Cerebellar nuclear complex (tissue), 1 donor: ENCODE measurements around the gene LAMTOR2.

ENCODE experiments used
- DNase-seq, 2 experiments: peaks; one replicate each; lab custom pipeline; 2025; lab: John Stamatoyannopoulos, UW

The LAMTOR2 gene

DNA sequence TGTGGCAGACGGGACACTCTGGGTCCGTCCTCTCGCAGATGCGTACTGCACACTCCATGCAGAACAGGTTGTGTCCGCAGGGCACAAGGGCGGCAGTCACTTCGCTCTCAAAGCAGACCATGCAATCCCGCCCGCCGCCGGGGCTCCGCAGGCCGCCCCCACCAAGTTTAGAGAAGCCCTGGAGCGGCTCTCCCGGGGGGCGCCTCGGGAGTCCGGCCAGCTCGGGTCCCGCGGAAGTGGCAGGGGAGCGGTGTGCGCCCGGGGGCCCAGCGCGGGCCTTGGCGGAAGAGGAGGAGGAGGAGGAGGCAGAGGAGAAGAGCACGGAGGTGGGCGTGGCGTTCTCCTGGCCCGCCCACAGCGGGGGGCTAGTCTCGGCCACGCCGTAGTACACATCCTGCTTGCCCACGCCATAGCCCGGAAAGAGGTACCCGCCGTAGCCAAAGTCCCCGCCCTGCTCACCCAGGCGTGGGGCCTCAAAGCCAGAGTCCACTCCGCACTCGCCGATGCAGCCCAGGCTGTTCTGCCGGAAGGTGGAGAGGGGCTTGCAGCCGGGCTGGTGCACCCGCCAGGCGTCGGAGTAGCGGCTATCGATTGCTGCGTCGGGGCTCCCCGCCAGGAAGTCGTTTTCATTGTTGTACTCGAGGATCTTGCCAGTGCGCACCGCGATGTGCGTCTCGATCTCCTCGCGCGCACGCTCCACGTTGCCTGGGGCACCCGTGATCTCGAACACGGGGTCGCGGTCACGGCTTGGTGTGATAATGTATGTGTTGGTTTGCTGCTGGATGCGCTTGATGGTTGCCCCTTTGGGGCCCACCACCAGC lies 22.2 kb downstream of the LAMTOR2 start:
- DNase-seq = no peak

DNA sequence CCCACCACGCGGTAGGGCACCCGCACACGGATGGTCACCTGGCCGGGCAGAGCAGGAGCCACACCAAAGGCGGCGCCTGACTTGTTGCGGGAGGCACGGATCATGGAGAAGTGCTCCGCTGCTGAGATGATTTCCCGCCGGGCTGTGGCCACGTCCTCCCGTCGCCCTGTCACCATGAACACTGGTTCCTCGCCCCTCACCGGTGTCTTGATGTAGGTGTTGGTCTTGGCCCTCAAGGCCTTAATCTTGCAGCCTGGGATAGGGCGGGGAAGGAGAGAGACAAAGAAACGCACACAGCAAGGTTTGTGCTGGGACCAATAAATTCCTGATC lies 22.8 kb downstream of the LAMTOR2 start:
- DNase-seq = no peak

DNA sequence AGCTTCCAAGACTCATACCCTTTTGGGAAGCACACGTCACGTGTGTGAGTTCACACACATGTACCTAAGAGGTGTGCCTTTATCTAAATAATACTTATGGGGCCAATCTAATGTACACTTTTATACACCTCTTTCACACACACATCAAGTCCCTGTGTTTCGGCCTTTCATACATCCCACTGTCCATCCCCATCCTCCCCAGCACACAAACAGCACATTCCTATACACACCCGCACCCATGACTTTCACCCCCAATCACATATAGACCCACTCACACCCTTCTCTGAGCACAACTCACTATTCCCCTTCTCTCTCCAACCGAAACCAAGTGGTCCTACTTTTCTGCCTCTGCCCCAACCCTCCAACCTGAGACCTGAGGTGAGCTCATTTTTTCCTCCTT lies 24.1 kb downstream of the LAMTOR2 start:
- no peak for DNase-seq

DNA sequence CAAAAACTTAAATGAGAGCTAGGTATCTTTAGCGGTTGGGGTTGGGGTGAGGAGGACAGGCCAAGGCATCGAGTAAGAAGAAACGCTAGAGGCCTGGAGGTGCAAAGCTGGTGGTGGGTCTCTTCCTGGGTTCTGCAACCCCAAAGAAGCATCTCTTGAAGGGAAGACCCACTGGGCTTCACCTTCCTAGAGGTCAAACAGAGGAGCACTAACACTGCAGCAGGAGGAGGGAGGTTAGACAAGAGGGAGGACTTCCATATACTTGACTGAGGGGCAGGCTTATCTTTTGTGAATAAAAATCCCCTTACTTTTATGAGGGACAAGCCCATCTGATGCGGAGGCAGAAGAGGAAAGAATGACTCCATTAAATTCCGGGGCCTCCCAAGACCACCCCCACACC lies 25.2 kb downstream of the LAMTOR2 start:
- DNase-seq = no peak

DNA sequence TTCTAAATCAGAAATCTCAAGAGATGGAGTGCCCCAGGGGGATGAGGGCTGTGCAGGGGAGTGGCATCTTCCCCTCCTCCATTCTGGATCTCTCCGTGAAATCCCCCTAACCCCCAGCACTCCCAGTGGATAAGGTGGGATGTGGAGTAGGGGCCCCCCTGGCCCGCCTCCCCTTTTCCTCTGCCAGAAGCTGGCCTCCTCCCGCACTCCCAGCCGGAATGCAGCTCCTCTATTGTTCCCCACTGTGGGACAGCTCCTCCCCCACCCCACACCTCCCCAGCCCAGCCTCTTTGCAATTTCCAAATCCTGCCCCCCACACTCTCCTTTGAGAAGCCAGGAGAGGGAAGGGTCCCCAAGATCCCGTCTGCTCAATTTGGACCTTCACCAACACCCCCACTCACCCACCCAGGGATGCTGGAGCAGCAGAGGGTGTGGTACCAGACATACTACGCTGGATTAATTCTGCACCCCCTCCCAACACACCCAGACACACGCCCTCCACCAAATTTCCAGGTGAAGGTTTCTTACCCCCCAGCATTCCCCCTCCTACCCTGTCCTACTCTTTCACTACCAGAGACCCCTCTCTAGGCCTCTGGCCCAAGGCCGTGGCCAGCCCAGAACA lies 25.8 kb downstream of the LAMTOR2 start:
- no peak for DNase-seq

DNA sequence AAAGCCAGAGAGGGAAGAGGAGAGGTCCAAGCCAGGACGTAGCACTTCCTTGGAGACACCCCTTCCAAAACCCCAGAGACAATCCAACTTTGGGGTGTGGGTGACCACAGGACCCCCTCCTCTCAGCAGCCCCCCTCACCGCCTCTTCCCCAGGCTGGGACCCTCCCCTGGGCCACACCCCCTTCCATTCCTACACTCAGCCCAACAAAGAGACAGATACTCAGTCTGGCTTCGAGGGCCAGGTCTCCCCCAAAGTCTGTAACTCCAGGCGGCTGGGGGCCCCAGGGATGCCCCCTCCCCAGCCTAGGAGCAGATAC lies 26.2 kb downstream of the LAMTOR2 start:
- DNase-seq = no peak

DNA sequence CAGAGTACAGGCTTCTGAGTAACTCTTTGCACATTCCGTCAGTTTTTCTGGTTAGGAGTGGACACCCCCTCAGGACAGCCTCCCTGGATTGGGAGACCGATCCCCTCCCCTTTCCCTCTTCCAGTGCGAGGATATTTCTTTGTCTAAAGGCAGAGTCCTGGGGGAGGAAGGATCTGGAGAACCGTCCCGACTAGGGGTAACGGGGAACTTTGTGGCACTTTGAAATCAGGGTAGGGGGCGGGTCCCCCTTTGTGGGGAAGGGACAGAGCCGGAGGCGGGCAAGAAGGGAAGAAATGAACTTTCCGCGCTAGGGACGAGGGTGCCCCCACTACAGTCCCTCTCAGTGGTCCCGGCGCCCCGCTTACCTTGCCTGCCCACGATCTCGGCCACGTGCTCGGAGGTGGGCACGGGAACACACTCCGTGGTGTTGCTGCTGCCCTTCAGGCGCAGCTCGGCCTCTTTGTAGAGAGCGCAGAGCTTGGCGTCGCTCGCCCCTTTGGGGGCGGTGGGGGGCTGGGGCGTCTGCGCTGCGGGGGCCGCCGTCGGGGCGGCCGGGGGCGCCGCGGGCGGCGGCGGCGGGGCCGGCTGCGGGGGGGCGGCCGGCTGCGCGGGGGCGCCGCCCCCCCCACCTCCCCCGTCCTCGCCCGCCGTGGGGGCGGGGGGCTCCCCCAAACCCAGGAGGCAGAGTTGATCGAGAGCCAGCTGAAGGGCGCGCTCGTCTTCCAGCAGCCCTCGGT lies 26.8 kb downstream of the LAMTOR2 start:
- no peak for DNase-seq

DNA sequence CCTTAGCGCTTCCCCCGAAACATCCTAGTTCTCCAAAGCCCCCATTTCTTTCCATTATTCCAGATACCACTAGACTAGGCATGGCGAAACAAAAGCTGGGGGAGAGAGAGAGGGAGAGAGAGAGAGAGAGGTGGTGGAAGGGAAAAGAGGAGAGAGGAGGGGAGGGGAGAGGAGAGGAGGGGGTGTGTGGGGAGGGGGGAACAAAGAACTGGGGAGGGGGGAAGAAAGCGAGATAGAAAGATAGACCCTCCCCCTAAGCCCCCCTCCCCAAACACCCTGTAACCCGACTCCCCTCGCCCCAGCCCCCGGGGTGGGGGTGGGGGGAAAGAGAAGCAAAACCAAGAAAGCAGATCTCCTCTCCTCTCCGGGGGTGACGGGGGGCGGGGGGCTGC lies 27.3 kb downstream of the LAMTOR2 start:
- DNase-seq = no peak

DNA sequence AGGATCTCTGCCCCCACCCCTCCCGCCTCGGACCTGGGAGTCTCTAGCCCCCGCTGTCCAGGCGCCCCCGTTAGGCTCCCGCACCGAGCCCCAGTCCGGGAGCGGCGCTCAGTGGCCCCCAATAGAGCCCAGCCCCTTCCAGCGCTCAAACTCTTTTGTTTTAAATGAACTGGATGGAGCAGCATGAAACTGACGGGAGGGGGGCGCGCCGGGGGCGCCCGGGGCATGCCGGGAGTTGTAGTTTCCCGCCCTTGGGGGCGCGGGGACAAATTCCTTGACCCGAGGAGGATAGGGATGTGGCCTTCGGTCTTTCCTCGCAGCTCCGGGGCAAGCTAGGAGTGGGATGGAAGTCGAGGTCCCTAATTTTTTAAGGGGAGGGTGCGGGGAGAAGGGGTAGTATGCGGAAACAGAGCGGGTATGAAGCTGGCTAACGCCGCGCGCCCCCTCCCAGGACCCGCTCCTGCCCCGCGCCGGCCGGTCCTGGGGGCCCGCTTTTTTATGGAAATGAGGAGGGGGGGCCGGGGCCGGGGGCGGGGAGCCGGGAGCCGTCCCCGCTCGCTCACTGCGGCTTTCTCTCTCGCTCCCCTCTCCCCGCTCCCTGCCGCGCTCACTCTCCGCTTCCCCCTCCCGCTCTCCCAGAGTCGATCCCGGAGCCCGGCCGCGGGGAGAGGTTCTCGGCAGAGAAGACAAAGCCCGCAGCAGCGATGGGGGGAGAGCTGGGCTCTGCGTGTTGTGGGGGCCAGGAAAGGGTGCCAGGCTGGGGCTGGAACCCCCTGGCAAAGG lies 27.9 kb downstream of the LAMTOR2 start, which contains the start of gene MEX3A:
Gene MEX3A (minus strand): TSS at position 157 of the 783 bp plus-strand sequence. CDS start 467 bp downstream, outside the sequence.
- peak in 1 of 2 experiments; percentile 17 for DNase-seq

DNA sequence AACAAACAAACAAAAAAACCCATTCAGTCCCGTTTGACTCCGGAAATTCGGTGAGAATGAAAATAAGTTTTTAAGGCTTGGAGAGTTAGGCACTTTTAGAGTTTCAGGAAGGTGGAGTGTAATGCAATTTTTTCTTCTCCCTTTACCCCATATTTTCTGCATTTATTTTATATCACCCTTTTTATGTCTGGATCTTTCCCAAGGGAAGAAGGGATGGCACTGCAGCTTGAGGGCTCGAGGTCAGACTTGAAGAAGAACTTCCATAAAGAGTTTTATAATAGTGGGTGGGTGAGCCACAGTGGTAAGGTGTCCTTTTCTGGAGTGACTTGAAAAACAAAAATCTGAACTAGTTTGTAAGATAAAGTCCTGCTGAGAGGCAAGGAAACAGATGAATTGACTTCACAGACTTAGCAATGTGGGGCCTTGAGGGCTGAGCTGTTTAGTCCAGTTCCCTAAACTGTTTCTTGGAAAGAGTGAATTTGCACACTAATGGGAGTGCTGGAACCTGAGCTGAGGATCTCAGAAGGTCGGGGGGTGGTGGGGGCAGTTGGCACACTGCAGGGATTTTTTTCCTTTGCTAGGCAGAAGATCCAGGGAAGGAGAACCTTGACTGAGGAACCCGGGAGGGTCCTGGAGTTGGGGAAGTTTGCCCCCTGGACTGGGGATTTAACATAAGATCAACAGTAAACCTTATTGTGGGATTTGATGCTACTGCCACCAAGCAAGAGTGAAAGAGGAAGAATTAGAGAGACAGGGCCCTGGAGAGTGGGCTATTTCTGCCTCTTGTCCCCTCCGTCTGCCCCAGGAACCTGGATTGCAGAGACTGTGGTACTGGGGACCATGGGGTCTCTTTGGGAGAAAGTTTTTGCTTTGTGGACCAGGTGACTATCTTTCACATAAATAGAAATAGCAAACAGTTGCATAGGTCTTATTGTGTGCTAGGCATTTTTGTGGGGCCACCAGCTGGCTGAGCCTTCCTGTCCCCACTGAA lies 29.5 kb downstream of the LAMTOR2 start:
- no peak for DNase-seq

DNA sequence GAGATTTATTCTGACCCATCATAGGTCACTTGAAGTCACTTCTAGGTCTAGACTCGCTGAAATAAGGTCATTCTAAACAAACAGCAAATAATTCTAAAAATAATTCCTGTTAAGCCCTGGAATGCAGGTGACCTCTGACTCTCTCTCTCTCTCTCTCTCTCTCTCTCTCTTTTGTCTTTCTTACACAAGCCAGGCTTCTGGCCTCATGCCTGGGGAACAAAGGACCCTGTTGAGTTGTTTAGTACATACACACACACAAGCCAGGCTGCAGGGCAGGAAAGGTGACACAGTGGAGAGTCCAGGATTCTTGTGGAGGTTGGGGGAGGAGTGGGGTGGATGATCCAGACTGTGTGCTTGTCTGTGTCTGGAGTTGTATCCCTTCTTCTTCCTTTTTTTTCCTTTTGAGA lies 31.7 kb downstream of the LAMTOR2 start:
- no peak for DNase-seq

DNA sequence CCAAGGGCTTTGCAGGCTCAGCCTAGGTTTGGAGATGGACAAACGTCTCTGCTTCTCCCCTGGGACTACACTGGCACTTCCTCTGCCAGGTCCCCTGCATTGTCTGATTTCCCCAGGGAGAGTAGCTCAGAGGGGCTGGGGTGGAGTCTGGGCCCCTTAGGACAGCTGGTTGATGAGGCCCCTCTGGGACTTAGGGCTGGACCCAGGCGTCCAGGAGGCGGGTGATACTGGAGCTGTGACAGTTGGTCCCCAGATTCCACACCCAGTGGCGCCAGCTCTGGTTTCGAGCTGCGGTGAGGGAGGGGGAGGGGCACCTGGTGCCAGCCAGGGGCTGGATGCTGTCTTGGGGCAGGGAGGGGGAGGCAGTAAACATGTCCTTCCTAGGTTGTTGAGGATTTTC lies 35.1 kb downstream of the LAMTOR2 start:
- no peak for DNase-seq

DNA sequence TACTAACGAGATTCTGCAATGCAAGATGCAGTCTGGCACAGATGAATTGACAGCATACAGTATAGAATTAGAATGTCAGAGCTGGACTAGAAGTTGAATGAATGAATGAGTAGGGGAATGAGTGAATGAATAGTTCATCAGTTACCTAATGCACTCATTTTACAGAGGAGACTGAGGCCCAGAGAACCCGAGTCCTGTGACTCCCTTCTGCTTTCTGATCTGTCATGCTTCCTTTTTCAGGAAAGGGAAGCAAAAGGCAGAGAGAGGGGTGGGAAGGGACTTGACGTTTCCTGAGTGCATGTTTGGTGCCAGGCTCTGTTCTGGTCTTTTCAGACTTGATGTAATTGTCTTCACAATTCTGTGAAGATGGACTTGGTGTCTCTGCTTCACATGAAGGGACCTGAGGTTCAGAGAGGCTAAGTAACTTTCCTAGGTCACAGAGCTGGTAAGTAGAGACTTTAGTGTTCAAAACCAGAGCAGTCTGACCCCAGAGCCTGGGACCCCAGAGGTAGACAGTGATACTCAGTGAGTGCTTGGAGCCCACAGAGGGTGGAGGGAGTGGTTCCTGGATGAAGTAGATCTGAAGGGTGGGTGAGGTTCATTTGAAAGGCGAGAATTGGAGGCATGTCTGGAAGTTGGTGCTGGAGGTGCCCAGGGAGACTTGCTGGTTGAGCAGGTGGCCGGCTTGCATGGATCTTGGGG lies 35.7 kb downstream of the LAMTOR2 start:
- DNase-seq = no peak

DNA sequence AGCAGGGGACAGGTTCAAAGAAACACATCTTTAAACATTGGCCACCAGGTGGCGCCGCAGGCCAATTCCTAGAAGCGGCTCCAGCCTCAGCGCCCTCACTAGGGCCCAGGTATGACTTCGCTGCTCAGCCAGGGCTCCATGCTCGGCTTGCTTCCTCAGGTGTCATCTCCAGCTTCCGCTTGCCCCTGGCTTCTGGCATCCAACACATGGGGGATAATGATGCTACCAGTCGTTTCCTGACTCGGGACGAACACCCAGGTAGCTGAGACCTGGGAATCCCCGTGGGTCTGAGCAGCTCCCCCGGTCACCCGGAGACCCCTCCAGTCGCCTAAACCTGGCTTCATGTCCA lies 36.2 kb downstream of the LAMTOR2 start:
- DNase-seq = peak in 1 of 2 experiments; percentile 70

DNA sequence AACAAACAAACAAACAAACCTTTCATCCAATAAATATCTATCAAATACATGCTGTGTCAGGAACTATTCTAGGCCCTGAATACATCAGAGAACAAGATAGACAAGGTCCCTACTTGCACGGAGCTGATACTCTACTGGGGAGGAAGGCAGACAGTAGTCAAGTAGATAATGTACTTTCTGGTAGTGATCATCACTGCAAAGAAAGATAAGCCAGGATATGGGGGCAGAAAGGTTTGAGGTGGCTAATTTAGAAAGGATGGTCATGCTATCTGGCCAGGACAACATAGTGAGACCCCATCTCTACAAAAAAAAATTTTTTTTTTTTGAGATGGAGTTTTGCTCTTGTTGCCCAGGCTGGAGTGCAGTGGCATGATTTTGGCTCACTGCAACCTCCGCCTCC lies 37.0 kb downstream of the LAMTOR2 start:
- no peak for DNase-seq

DNA sequence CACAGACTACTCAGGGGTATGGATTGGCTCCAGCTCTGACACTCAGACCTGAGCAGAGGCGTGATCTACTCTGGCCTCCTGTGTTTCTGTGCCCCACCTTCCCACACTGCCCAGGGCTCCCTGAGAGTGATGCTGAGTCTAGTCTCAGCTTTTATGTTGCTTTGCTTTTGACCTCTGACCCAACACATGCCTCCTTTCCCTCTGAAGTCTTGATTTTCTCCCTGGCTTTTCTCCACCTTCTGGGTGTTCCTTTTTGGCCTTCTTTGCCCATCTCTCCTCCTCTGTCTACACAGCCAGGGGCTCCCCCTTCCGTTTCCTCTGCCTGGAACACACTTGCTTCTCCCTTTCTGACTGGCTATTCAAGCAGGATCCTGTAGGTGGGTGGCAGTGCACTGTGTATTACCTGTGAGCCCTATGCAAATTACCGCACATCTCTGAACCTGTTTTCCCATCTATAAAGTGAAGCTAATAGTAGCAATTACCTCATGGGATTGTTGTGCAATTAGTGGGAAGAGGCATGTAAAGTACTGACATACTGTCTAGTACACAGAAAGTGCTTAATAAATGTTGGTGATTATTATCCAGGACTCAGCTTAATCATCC lies 41.4 kb downstream of the LAMTOR2 start:
- DNase-seq = no peak

DNA sequence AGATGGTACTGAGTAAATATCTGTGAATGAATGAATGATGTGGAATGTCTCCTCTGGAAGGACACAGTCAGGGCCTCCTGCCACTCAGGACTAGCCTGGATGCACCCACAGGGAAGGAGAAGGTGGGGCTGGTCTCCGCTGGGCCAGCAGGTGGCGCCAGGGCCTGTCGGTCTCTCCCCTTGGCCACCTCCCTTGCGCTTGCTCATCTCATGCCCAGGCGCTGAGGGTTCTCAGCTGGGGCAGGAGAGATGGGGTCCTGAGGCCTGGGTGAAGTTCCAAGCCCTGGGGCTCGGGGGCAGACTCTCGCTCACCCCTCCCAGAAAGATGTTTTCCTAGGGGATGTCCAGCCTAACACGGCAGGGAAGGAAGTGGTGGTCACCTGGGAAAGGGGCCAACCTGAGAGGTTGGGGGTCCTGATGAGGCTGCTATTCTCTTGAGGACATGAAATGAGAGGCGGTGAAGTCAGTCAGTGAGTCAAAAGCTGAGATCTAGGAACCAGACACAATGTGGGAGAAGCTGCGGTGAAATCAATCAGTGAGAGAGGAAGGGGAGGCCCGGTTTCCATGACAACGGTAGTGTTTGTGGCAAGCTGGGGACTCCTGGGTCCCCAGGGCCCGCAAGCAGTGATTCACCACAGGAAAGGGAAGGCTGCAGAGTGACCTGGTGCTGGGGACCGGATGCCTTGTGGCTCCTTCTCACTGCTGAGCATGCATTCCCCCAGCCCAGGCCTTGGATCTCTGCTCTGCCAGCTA lies 42.2 kb downstream of the LAMTOR2 start:
- no peak for DNase-seq

DNA sequence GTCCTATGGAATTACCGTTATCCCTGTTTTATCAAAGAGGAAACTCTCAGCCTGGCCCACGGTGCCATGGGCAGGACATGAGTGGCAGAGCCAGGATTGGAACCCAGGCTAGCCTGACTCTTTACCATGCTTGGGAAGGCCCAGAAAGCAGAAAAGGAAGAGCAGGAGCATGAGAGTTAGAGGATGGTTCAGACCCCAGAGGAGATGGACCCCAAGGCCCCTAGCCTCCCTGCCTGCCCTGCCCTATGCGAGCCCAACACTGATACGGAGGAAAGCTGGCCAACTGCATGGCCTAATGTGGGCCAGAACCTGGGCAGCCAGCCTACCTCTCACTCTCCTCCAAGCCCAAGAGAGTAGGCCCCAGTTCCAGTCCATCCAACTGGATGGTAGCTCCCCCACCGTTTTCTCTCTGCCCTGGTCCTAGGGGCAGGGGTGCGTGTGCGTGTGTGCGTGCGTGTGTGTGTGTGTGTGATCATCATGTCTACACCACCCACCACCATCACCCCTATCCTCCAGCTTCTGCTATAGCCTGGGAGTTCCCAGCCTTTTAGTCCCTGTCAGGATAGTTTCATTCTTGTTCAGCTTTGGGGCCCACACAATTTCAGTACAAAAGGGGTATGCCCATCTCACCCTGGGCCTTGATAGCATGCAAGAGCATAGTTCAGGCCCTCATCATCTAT lies 43.1 kb downstream of the LAMTOR2 start:
- DNase-seq = no peak

DNA sequence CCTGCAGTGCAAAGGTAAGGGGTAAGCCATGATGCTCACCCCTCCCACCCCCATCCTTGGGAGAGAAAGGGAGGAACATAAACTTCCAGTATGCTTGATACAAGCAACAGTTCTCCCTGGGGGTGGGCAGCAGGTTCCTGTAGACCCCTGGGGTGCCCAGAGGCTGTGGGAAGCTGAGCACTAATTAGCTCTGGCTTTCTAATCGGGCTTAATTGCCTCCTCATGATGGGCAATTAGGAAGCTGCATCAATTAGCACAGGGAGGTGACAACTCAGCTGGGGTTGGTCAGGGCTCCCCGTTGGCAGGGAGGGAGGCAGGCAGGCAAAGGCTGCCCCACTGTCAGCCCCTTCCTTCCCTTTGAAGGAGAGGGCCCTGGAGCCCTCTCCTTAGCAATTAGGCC lies 44.2 kb downstream of the LAMTOR2 start:
- no peak for DNase-seq
